Hepatocyte (in vitro differentiated cells): ENCODE measurements around the gene SHROOM1.

ENCODE experiments used
- CTCF ChIP-seq: fragments of 200-600 bp; sonication (generic); IDR thresholded peaks from 2 replicates; pipeline ENCODE4 v1.5.1; 2016; ENCODE audit warnings: antibody characterized with exemption, mild to moderate bottlenecking; ENCODE audit not compliant: poor library complexity
- EZH2 ChIP-seq: fragments of 200-600 bp; sonication (generic); IDR thresholded peaks from 2 replicates; pipeline ENCODE4 v1.6.1; 2016; ENCODE audit warnings: antibody characterized with exemption, mild to moderate bottlenecking, borderline replicate concordance
- EZH2phosphoT487 ChIP-seq: fragments of 200-600 bp; sonication (generic); IDR thresholded peaks from one replicate; pipeline ENCODE4 v1.6.1; 2018; ENCODE audit warnings: antibody characterized with exemption, mild to moderate bottlenecking, low read depth, moderate library complexity; ENCODE audit not compliant: unreplicated experiment, severe bottlenecking

- no peak for TF ChIP-seq CTCF
- TF ChIP-seq EZH2: no peak
- TF ChIP-seq EZH2phosphoT487: no peak
Observed at GRCh38 chr5:132812123-132812765, 18.2 kb downstream of the SHROOM1 start.
